Esophagus squamous epithelium (tissue), 5 donors: ENCODE data around the gene A1CF. TPM values are rescaled to one million over a fixed set of nuclear protein-coding genes. Genes with fewer than 3 reads are reported as not detected.
"Not testable (repeated sequence)": the region's sequence is repeated elsewhere in the genome, so short reads cannot be mapped to it uniquely, and the experiment has no call there.

ENCODE experiments used
- DNase-seq: peaks from one replicate; lab custom pipeline; 2025; lab: John Stamatoyannopoulos, UW
- H3K27ac ChIP-seq, 4 donors: fragments of 200-600 bp; sonication (generic); one replicate each; pipeline ENCODE4 v1.5.1; 2016 to 2019; ENCODE audit warnings: mild to moderate bottlenecking in 1 of 4
- H3K27me3 ChIP-seq, 4 donors: fragments of 200-600 bp; sonication (generic); 1 replicate in 3 of 4; 2 replicates in 1 of 4; pipeline versions ENCODE4 v1.5.1 to v1.6.0; 2017 to 2021; ENCODE audit warnings: antibody characterized with exemption in 1 of 4
- H3K36me3 ChIP-seq, 3 donors: fragments of 200-600 bp; sonication (generic); one replicate each; pipeline ENCODE4 v1.5.1; 2016 to 2019
- H3K4me1 ChIP-seq, 3 donors: fragments of 200-600 bp; sonication (generic); one replicate each; pipeline ENCODE4 v1.5.1; 2017 to 2019
- H3K4me3 ChIP-seq, 4 donors: fragments of 200-600 bp; sonication (generic); 1 replicate in 3 of 4; 2 replicates in 1 of 4; pipeline ENCODE4 v1.5.1; 2016 to 2019; ENCODE audit warnings: mild to moderate bottlenecking in 2 of 4, moderate library complexity in 1 of 4
- H3K9me3 ChIP-seq, 3 donors: fragments of 200-600 bp; sonication (generic); one replicate each; pipeline ENCODE4 v1.5.1; 2016 to 2019
- CTCF ChIP-seq, 6 experiments: fragments of 450-650 bp in 4 of 6; fragments of 200-600 bp in 2 of 6; sonication (generic) in 2 of 6; IDR thresholded peaks; one replicate each; pipeline ENCODE4 v1.5.1; 2016 to 2019; ENCODE audit warnings: antibody characterized with exemption in 6 of 6, mild to moderate bottlenecking in 4 of 6, moderate library complexity in 4 of 6
- POLR2A ChIP-seq, 4 donors: fragments of 450-650 bp; IDR thresholded peaks; one replicate each; pipeline ENCODE4 v1.6.1; 2017; ENCODE audit warnings: antibody characterized with exemption in 4 of 4, mild to moderate bottlenecking in 4 of 4, moderate library complexity in 3 of 4
- WGBS, 2 donors: methylation state at CpG; one replicate each; pipeline ENCODE4 v1.1.5; 2018; 5-methylcytosine and 5-hydroxymethylcytosine counted together
- intact Hi-C: fragments of 100-400 bp; cut with DNase I; formaldehyde crosslinking; loops from one replicate; pipeline ENCODE4 v1.15.0; 2022
- total RNA-seq, 4 donors: library from RNA; depleted of rRNA; stranded (reverse); fragments of >200 nt; gene quantifications; one replicate each; pipeline ENCODE4 v1.1.0, GENCODE V29; 2016
- donor health status: DM: yes; HTN: yes; CAD: no.

Gene A1CF
- total RNA-seq, 4 donors from 2014 or later = not detected

GRCh38 chr10:50927522-50928189, 42.2 kb upstream of the A1CF start:
- H3K4me1 ChIP-seq = no peaks in the 10 kb centered on the region
- WGBS, 2 donors = 42 to 50% methylated on average over 2 of the region's 2 CpGs
- no peaks in the 10 kb centered on the region for H3K27me3 ChIP-seq
- H3K9me3 ChIP-seq = peaks cover 0 to 14% (median 7%) of the 10 kb centered on the region in 3 donors
- intact Hi-C loops = no loop called here
- no peaks in the 10 kb centered on the region for H3K36me3 ChIP-seq
- DNase-seq = no peak
- no peak overlapping the region for H3K4me3 ChIP-seq
- TF ChIP-seq POLR2A (IDR thresholded peaks at IDR 0.05) = no peak
- no peak overlapping the region for H3K27ac ChIP-seq

DNA sequence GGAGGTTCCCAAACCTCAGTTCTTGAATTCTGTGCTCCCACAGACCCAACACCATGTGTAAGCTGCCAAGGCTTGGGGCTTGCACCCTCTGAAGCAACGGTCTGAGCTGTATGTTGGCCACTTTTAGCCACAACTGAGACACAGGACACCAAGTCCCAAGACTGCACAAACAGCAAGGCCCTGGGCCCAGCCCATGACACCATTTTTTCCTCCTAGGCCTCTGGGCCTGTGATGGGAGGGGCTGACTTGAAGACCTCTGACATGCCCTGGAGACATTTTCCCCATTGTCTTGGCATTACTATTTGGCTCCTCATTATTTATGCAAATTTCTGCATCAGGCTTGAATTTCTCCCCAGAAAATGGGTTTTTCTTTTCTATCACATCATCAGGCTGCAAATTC, 38.0 kb upstream of the A1CF start:
- H3K27ac ChIP-seq, H3K4me1 ChIP-seq, DNase-seq, H3K4me3 ChIP-seq, H3K27me3 ChIP-seq, H3K36me3 ChIP-seq, intact Hi-C loops: not testable (repeated sequence)
- no CpG with 5 or more reads among the region's 1 CpG for WGBS, 2 donors
- peaks cover 0 to 18% (median 7%) of the 10 kb centered on the region in 3 donors for H3K9me3 ChIP-seq

GRCh38 chr10:50919010-50919409, 33.6 kb upstream of the A1CF start:
- Histone ChIP-seq H3K4me3 (no peak overlapping the region), H3K36me3 (no peaks in the 10 kb centered on the region), H3K4me1 (peaks cover 0 to 2% (median 0%) of the 10 kb centered on the region in 3 donors), H3K9me3 (peaks cover 0 to 17% (median 7%) of the 10 kb centered on the region in 3 donors), H3K27ac (no peak overlapping the region), H3K27me3 (no peaks in the 10 kb centered on the region)
- no peak for TF ChIP-seq POLR2A (IDR thresholded peaks at IDR 0.05)
- no peak for TF ChIP-seq CTCF (IDR thresholded peaks at IDR 0.05)
- 69 to 70% methylated on average over 3 of the region's 3 CpGs for WGBS, 2 donors
- DNase-seq = no peak
- intact Hi-C loops = no loop called here

DNA sequence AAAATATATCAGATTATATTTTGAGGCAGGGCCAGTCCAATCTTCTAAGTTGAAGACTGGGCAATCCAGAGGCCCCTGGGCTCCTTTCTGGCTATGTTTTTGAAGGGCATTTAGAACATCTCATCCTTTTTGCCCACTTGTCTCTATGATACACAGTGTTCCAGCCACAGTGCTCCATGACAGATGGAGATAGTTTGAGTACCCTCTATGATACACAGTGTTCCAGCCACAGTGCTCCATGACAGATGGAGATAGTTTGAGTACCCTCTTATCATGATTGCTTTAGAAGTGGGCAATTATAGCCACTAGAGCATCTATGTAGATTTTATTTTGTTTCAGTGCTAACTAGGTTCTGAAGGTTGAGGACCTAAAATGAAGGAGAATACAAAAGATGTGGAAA, 33.1 kb upstream of the A1CF start:
- Histone ChIP-seq H3K4me1 (peaks cover 0 to 2% (median 0%) of the 10 kb centered on the region in 3 donors), H3K36me3 (no peaks in the 10 kb centered on the region), H3K9me3 (peaks cover 0 to 12% (median 6%) of the 10 kb centered on the region in 3 donors), H3K27ac (no peak overlapping the region), H3K4me3 (no peak overlapping the region), H3K27me3 (no peaks in the 10 kb centered on the region)
- no peak for DNase-seq
- intact Hi-C loops = no loop called here
- TF ChIP-seq CTCF (IDR thresholded peaks at IDR 0.05) (no peak), POLR2A (IDR thresholded peaks at IDR 0.05) (no peak)

- Histone ChIP-seq H3K4me3 (no peak overlapping the region), H3K27ac (no peak overlapping the region), H3K9me3 (peaks cover 0 to 2% (median 0%) of the 10 kb centered on the region in 3 donors), H3K27me3 (no peaks in the 10 kb centered on the region), H3K36me3 (no peaks in the 10 kb centered on the region), H3K4me1 (peaks cover 0 to 2% (median 0%) of the 10 kb centered on the region in 3 donors)
- DNase-seq = no peak
- intact Hi-C loops = no loop called here
- no peak for TF ChIP-seq POLR2A (IDR thresholded peaks at IDR 0.05)
- TF ChIP-seq CTCF (IDR thresholded peaks at IDR 0.05) = no peak
Observed at GRCh38 chr10:50917486-50917885, 32.1 kb upstream of the A1CF start.

GRCh38 chr10:50909334-50910014, 24.0 kb upstream of the A1CF start:
- Histone ChIP-seq H3K36me3 (no peaks in the 10 kb centered on the region), H3K4me1 (no peaks in the 10 kb centered on the region), H3K4me3 (no peak overlapping the region), H3K27ac (no peak overlapping the region), H3K9me3 (no peaks in the 10 kb centered on the region), H3K27me3 (no peaks in the 10 kb centered on the region)
- DNase-seq = no peak
- TF ChIP-seq POLR2A (IDR thresholded peaks at IDR 0.05) = no peak
- 78 to 83% methylated on average over 7 of the region's 7 CpGs for WGBS, 2 donors
- intact Hi-C loops = no loop called here
